Stimulated activated CD4-positive, alpha-beta T cell treated with anti-CD3 and anti-CD28 coated beads, TNF-alpha, amount 100 ng/mL, for 48 hours (primary cell): Measurements from ENCODE around the gene CIC.
A peak's percentile ranks its signal among the peaks of the same experiment; 100 is the strongest.

Experiments used
- DNase-seq, 3 donors: peaks; one replicate each; pipeline ENCODE4 v3.0.0-alpha.2; 2020; ENCODE audit warnings: low read depth in 3 of 3

Gene CIC

GRCh38 chr19:42268704-42269477 is at the start of gene CIC:
CIC (plus strand) TSS chr19:42269252; CDS start chr19:42271784, 2,532 bp downstream.
- DNase-seq: peak; percentile 97 to 99 (median 97)

- peak; percentile 91 to 96 (median 93) for DNase-seq
Measured at GRCh38 chr19:42219812-42220750, 49.0 kb upstream of the CIC start, which contains the start of gene ZNF526. ZNF526 (plus strand) TSS chr19:42220312; CDS start chr19:42224404, 4,092 bp downstream.

GRCh38 chr19:42220751-42221097 is 48.3 kb upstream of the CIC start:
- no peak for DNase-seq

- DNase-seq: no peak
Measured at GRCh38 chr19:42224940-42225717, 43.9 kb upstream of the CIC start.

GRCh38 chr19:42225718-42226292 is 43.2 kb upstream of the CIC start:
- DNase-seq: no peak

GRCh38 chr19:42226886-42227285 is 42.2 kb upstream of the CIC start:
- DNase-seq: no peak

GRCh38 chr19:42228641-42229040 is 40.4 kb upstream of the CIC start:
- no peak for DNase-seq

- DNase-seq: no peak
Measured at GRCh38 chr19:42229301-42229854, 39.7 kb upstream of the CIC start.

- no peak for DNase-seq
Measured at GRCh38 chr19:42229855-42230351, 39.1 kb upstream of the CIC start.

- no peak for DNase-seq
Measured at GRCh38 chr19:42230571-42230970, 38.5 kb upstream of the CIC start.

GRCh38 chr19:42232435-42232834 is 36.6 kb upstream of the CIC start:
- no peak for DNase-seq

GRCh38 chr19:42233106-42233505 is 35.9 kb upstream of the CIC start:
- DNase-seq: no peak

- DNase-seq: no peak
Measured at GRCh38 chr19:42233678-42234292, 35.3 kb upstream of the CIC start.

GRCh38 chr19:42234364-42234763 is 34.7 kb upstream of the CIC start:
- no peak for DNase-seq

- no peak for DNase-seq
Measured at GRCh38 chr19:42235181-42235580, 33.9 kb upstream of the CIC start.

GRCh38 chr19:42239544-42240220 is 29.4 kb upstream of the CIC start:
- no peak for DNase-seq

- no peak for DNase-seq
Measured at GRCh38 chr19:42241279-42241678, 27.8 kb upstream of the CIC start.

- DNase-seq: no peak
Measured at GRCh38 chr19:42242069-42242511, 27.0 kb upstream of the CIC start.

- DNase-seq: peak; percentile 90 to 91 (median 91)
Measured at GRCh38 chr19:42242512-42243409, 26.3 kb upstream of the CIC start, which contains the start of gene GSK3A. GSK3A (minus strand) TSS chr19:42242602; CDS start chr19:42242465, 137 bp downstream.
